GM19099 (cell line): ENCODE data around the gene GAP43.

Source experiments
- POLR2A ChIP-seq: IDR thresholded peaks from 3 replicates; pipeline ENCODE4 v1.6.1; 2011; ENCODE audit warnings: low read depth; ENCODE audit not compliant: insufficient read length; ENCODE audit errors: extremely low read depth

GAP43 gene

DNA sequence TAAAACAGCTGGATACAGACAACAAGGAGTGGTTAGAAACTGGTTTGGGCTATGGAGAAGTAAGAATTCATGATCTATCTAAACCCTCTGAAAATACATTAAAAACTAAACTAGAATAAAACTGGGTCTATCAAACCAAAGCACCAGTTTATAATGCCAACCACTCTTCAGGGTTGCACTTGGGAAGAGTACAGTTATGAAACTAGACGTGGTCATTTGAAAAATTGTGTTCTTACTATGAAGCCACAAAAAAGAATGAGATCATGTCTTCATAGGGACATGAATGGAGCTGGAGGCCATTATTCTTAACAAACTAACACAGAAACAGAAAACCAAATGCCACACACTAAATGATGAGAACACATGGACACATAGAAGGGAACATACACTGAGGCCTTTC, 103.8 kb downstream of the GAP43 start:
- no peak for TF ChIP-seq POLR2A

DNA sequence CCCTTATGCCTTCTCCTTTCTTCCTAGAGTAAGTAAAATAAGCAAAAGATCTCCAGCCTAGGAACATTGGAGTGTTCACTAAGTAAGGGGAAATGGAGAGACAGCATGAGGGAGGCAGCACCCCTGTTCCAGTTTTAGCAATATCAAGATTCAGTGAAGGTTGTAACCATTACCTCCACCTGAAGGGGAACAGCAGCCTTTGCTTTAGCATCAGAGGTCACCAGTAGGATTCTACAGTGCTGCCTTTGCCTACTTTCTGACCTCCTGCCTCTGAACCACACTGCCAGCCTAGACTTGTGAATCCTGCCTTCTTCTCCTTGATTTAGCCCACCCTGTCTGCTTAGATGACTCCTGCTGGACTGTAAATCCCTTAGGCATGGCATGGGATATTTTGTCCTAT, 104.7 kb downstream of the GAP43 start:
- no peak for TF ChIP-seq POLR2A

DNA sequence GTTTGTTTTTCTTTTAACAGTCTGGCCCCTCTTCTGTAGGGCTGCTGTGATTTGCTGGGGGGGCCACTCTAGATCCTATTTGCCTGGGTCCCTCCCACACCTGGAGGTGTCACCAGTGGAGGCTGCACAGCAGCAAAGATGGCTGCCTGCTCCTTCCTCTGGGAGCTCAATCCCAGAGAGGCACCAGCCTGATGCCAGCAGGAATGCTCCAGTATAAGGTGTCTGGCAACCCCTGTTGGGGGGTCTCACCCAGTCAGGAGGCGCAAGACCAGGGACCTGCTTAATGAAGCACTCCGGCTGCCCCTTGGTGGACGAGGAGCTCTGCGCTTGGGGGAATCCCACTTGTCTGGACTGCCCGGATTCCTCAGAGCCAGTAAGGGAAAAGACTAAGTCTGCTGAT, 118.3 kb downstream of the GAP43 start:
- TF ChIP-seq POLR2A = no peak

- no peak for TF ChIP-seq POLR2A
Observed at GRCh38 chr3:115758076-115758763, 134.9 kb downstream of the GAP43 start.

- TF ChIP-seq POLR2A = no peak
Observed at GRCh38 chr3:115760716-115761115, 137.4 kb downstream of the GAP43 start.

GRCh38 chr3:115761927-115762305, 138.6 kb downstream of the GAP43 start:
- no peak for TF ChIP-seq POLR2A

GRCh38 chr3:115766587-115767482, 143.5 kb downstream of the GAP43 start:
- no peak for TF ChIP-seq POLR2A

GRCh38 chr3:115768661-115769060, 145.4 kb downstream of the GAP43 start:
- TF ChIP-seq POLR2A = no peak
